Kidney (tissue), 22 donors: ENCODE data around the gene NAV3. TPM values are rescaled to one million over a fixed set of nuclear protein-coding genes. Genes with fewer than 3 reads are reported as not detected.

Source experiments
- DNase-seq, 5 donors: peaks; one replicate each; pipeline ENCODE4 v3.0.0-alpha.2; 2013 to 2020
- FAIRE-seq: peaks from 2 replicates; lab custom pipeline; 2012; peaks lifted over from hg19 to GRCh38; lab: Jason Lieb, UNC
- H3K27ac ChIP-seq, 2 donors: one replicate each; pipeline ENCODE4 v1.7.0; 2013; ENCODE audit warnings: low read depth in 2 of 2, low read length in 2 of 2, inconsistent platforms in 1 of 2
- H3K27me3 ChIP-seq: one replicate; pipeline ENCODE4 v1.7.1; 2013; ENCODE audit warnings: low read length, inconsistent platforms; ENCODE audit not compliant: control insufficient read depth, insufficient read depth
- H3K36me3 ChIP-seq, 3 donors: one replicate each; pipeline versions ENCODE4 v1.7.0 to v1.7.1; 2013; ENCODE audit warnings: low read length in 3 of 3, control low read depth in 1 of 3, inconsistent platforms in 1 of 3; ENCODE audit not compliant: insufficient read depth in 3 of 3, control insufficient read depth in 2 of 3
- H3K4me1 ChIP-seq, 3 donors: one replicate each; pipeline versions ENCODE4 v1.7.0 to v1.7.1; 2013; ENCODE audit warnings: low read length in 3 of 3, inconsistent platforms in 1 of 3, low read depth in 1 of 3; ENCODE audit not compliant: control insufficient read depth in 2 of 3, insufficient read depth in 2 of 3
- H3K4me3 ChIP-seq, 3 donors: one replicate each; pipeline versions ENCODE4 v1.7.0 to v1.8.1; 2013; ENCODE audit warnings: low read length in 3 of 3, control low read depth in 1 of 3, inconsistent platforms in 1 of 3
- H3K9ac ChIP-seq, 3 donors: one replicate each; pipeline versions ENCODE4 v1.7.0 to v1.7.1; 2013; ENCODE audit warnings: low read length in 3 of 3, control low read depth in 1 of 3, inconsistent platforms in 1 of 3
- H3K9me3 ChIP-seq, 3 donors: one replicate each; pipeline versions ENCODE4 v1.7.0 to v1.7.1; 2013; ENCODE audit warnings: low read length in 3 of 3, control low read depth in 1 of 3, inconsistent platforms in 1 of 3; ENCODE audit not compliant: control insufficient read depth in 2 of 3, insufficient read depth in 1 of 3
- CTCF ChIP-seq: IDR thresholded peaks from 3 replicates; pipeline ENCODE4 v1.5.1; 2012; ENCODE audit warnings: mild to moderate bottlenecking, moderate library complexity, borderline replicate concordance; ENCODE audit not compliant: insufficient read depth; ENCODE audit errors: extremely low read depth
- intact Hi-C: fragments of 100-400 bp; cut with DNase I; formaldehyde crosslinking; loops from one replicate; pipeline ENCODE4 v1.11.1; 2022
- long read RNA-seq, 10 donors: library from polyadenylated mRNA in 1 of 10; unstranded in 1 of 10; transcript quantifications; one replicate each; pipeline ENCODE4 v2.0.0 and lab custom pipeline, GENCODE V29; 2021 to 2026
- polyA plus RNA-seq: library from polyadenylated mRNA; stranded (reverse); fragments of 350-450 nt; fragmentation: Illumina TruSeq; extraction: RNeasy Lipid Tissue Mini Kit (QIAGEN cat#74804); gene quantifications from one replicate; pipeline ENCODE4 v1.2.3, GENCODE V29; 2014; ENCODE audit warnings: low read depth, low replicate concordance; ENCODE audit not compliant: insufficient read depth
- total RNA-seq: library from RNA; stranded (reverse); fragmentation: NEBNext Ultra II Directional; extraction: Animal tissue kit (Norgen Biotek cat#: 25700); gene quantifications from one replicate; pipeline ENCODE4 v1.2.1, GENCODE V29; 2021
- donor health status: control.
- donor health status: control.
- donor health status: control.
- donor health status: control.
- donor health status: control.
- donor health status: DM: yes; HTN: yes; CAD: no.
- donor health status: Normal renal cell carcinoma (clear cell type).

Gene NAV3
- total RNA-seq (4.5 TPM), polyA plus RNA-seq (0.34 TPM)
- long read RNA-seq, donor 1 = 0 reads
- long read RNA-seq, donor 2 = 0 reads
- long read RNA-seq, donor 3 = 0 reads
- long read RNA-seq, donor 4 = 0 reads
- long read RNA-seq, donor 5 = 0 reads
- long read RNA-seq, donor 6 = 0 reads
- long read RNA-seq, donor 7, partial matches to known transcripts = 0 of 2 reads
- long read RNA-seq, donor 7, other reads (novel, unspliced or antisense) = 2 of 2 reads
- long read RNA-seq, donor 8 = 0 reads
- long read RNA-seq, donor 9 = 0 reads
- long read RNA-seq, donor 10 = 0 reads

- Histone ChIP-seq H3K9ac (peak within 1 kb of the TSS in 1 of 3 donors; percentile 9), H3K9me3 (no peaks in the 10 kb centered on the region), H3K4me3 (peak within 1 kb of the TSS in 1 of 3 donors; percentile 44), H3K27ac (no peak within 1 kb of the TSS), H3K4me1 (no peaks in the 10 kb centered on the region), H3K27me3 (no peaks in the 10 kb centered on the region), H3K36me3 (no peaks in the 10 kb centered on the region)
- TF ChIP-seq CTCF = peak; percentile 16
- DNase-seq = peak in 3 of 5 donors; percentile 14 to 92 (median 80)
- intact Hi-C loops = no loop called here
- FAIRE-seq = peak; percentile 44
Measured at GRCh38 chr12:77830583-77831351, at the start of gene NAV3. TSS of gene NAV3 (plus strand) at chr12:77830894. CDS start at chr12:77831462, 568 bp downstream.

GRCh38 chr12:77782034-77782433, 48.7 kb upstream of the NAV3 start:
- DNase-seq (no peak), FAIRE-seq (no peak)
- intact Hi-C loops = no loop called here
- no peaks in the 10 kb centered on the region for H3K4me1 ChIP-seq
- H3K4me3 ChIP-seq = no peak overlapping the region
- H3K36me3 ChIP-seq = no peaks in the 10 kb centered on the region
- no peak overlapping the region for H3K9ac ChIP-seq
- no peak for TF ChIP-seq CTCF
- H3K9me3 ChIP-seq = no peaks in the 10 kb centered on the region
- H3K27ac ChIP-seq = no peak overlapping the region
- no peaks in the 10 kb centered on the region for H3K27me3 ChIP-seq

- TF ChIP-seq CTCF = no peak
- Histone ChIP-seq H3K4me1 (no peaks in the 10 kb centered on the region), H3K36me3 (no peaks in the 10 kb centered on the region), H3K4me3 (no peak overlapping the region), H3K27me3 (no peaks in the 10 kb centered on the region), H3K9me3 (no peaks in the 10 kb centered on the region), H3K9ac (no peak overlapping the region), H3K27ac (no peak overlapping the region)
- DNase-seq (no peak), FAIRE-seq (no peak)
- intact Hi-C loops = no loop called here
Measured at GRCh38 chr12:77782766-77783165, 47.9 kb upstream of the NAV3 start.
